T-helper 2 cell treated with Interferon-gamma antibody and Interleukin-4, amounts not matched to agents 5 μg/mL and 100 μg/mL, for 36 hours (primary cell): ENCODE results near the gene ZNF697.

Experiments
- DNase-seq: peaks from one replicate; pipeline ENCODE4 v3.0.0; 2021; ENCODE audit warnings: low spot score
- H3K27ac Mint-ChIP-seq: one replicate; pipeline ENCODE4 v1.8.0; 2021; ENCODE audit warnings: mild to moderate bottlenecking, mixed read lengths
- H3K27me3 Mint-ChIP-seq: one replicate; pipeline ENCODE4 v1.8.0; 2021; ENCODE audit warnings: low read depth, mixed read lengths
- H3K36me3 Mint-ChIP-seq: one replicate; pipeline ENCODE4 v1.8.0; 2021; ENCODE audit warnings: low read depth, mixed read lengths
- H3K4me1 Mint-ChIP-seq: one replicate; pipeline ENCODE4 v1.8.0; 2021; ENCODE audit warnings: low read depth, mixed read lengths
- H3K4me3 Mint-ChIP-seq: one replicate; pipeline ENCODE4 v1.8.0; 2022; ENCODE audit warnings: mild to moderate bottlenecking, moderate library complexity, mixed read lengths
- H3K9me3 Mint-ChIP-seq: one replicate; pipeline ENCODE4 v1.8.0; 2021; ENCODE audit warnings: mixed read lengths

The ZNF697 gene

GRCh38 chr1:119675349-119676345, 27.6 kb upstream of the ZNF697 start:
- peak; percentile 56 for DNase-seq
- H3K27ac Mint-ChIP-seq: no peak overlapping the region
- H3K4me3 Mint-ChIP-seq: peak overlapping the region; percentile 69
- peaks cover 28% of the 10 kb centered on the region for H3K27me3 Mint-ChIP-seq
- H3K4me1 Mint-ChIP-seq: peaks cover 5% of the 10 kb centered on the region
- H3K36me3 Mint-ChIP-seq: no peaks in the 10 kb centered on the region
- H3K9me3 Mint-ChIP-seq: no peaks in the 10 kb centered on the region

- no peaks in the 10 kb centered on the region for H3K9me3 Mint-ChIP-seq
- H3K4me3 Mint-ChIP-seq: peak overlapping the region; percentile 69
- no peak overlapping the region for H3K27ac Mint-ChIP-seq
- DNase-seq: peak; percentile 37
- peaks cover 27% of the 10 kb centered on the region for H3K27me3 Mint-ChIP-seq
- H3K36me3 Mint-ChIP-seq: no peaks in the 10 kb centered on the region
- peaks cover 5% of the 10 kb centered on the region for H3K4me1 Mint-ChIP-seq
Observed at GRCh38 chr1:119674835-119675289, 26.8 kb upstream of the ZNF697 start.

- peaks cover 5% of the 10 kb centered on the region for H3K4me1 Mint-ChIP-seq
- no peak overlapping the region for H3K4me3 Mint-ChIP-seq
- no peaks in the 10 kb centered on the region for H3K36me3 Mint-ChIP-seq
- no peak for DNase-seq
- H3K27ac Mint-ChIP-seq: no peak overlapping the region
- H3K9me3 Mint-ChIP-seq: no peaks in the 10 kb centered on the region
- peaks cover 24% of the 10 kb centered on the region for H3K27me3 Mint-ChIP-seq
Observed at GRCh38 chr1:119674111-119674526, 26.1 kb upstream of the ZNF697 start.

GRCh38 chr1:119673171-119673940, 25.3 kb upstream of the ZNF697 start:
- Mint-ChIP-seq H3K36me3 (no peaks in the 10 kb centered on the region), H3K27me3 (peaks cover 24% of the 10 kb centered on the region), H3K9me3 (no peaks in the 10 kb centered on the region), H3K27ac (no peak overlapping the region), H3K4me3 (no peak overlapping the region), H3K4me1 (peaks cover 5% of the 10 kb centered on the region)
- no peak for DNase-seq

GRCh38 chr1:119670898-119671297, 22.8 kb upstream of the ZNF697 start:
- no peaks in the 10 kb centered on the region for H3K36me3 Mint-ChIP-seq
- H3K27me3 Mint-ChIP-seq: peaks cover 24% of the 10 kb centered on the region
- peaks cover 5% of the 10 kb centered on the region for H3K4me1 Mint-ChIP-seq
- H3K9me3 Mint-ChIP-seq: no peaks in the 10 kb centered on the region
- H3K4me3 Mint-ChIP-seq: no peak overlapping the region
- no peak overlapping the region for H3K27ac Mint-ChIP-seq
- DNase-seq: no peak

- H3K27ac Mint-ChIP-seq: no peak overlapping the region
- no peak for DNase-seq
- peaks cover 15% of the 10 kb centered on the region for H3K27me3 Mint-ChIP-seq
- H3K36me3 Mint-ChIP-seq: no peaks in the 10 kb centered on the region
- peaks cover 5% of the 10 kb centered on the region for H3K4me1 Mint-ChIP-seq
- no peaks in the 10 kb centered on the region for H3K9me3 Mint-ChIP-seq
- no peak overlapping the region for H3K4me3 Mint-ChIP-seq
Observed at GRCh38 chr1:119667173-119667572, 19.1 kb upstream of the ZNF697 start.

- no peak for DNase-seq
- Mint-ChIP-seq H3K36me3 (no peaks in the 10 kb centered on the region), H3K27ac (no peak overlapping the region), H3K9me3 (no peaks in the 10 kb centered on the region), H3K4me1 (peaks cover 30% of the 10 kb centered on the region), H3K27me3 (peaks cover 5% of the 10 kb centered on the region), H3K4me3 (no peak overlapping the region)
Observed at GRCh38 chr1:119664067-119664466, 16.0 kb upstream of the ZNF697 start.

GRCh38 chr1:119662034-119662437, 14.0 kb upstream of the ZNF697 start:
- H3K27me3 Mint-ChIP-seq: peaks cover 5% of the 10 kb centered on the region
- H3K4me1 Mint-ChIP-seq: peaks cover 33% of the 10 kb centered on the region
- no peaks in the 10 kb centered on the region for H3K36me3 Mint-ChIP-seq
- H3K9me3 Mint-ChIP-seq: no peaks in the 10 kb centered on the region
- DNase-seq: no peak
- peak overlapping the region; percentile 14 for H3K27ac Mint-ChIP-seq
- H3K4me3 Mint-ChIP-seq: peak overlapping the region; percentile 13

- no peaks in the 10 kb centered on the region for H3K9me3 Mint-ChIP-seq
- H3K27me3 Mint-ChIP-seq: peaks cover under 1% of the 10 kb centered on the region
- H3K27ac Mint-ChIP-seq: no peak overlapping the region
- DNase-seq: no peak
- H3K36me3 Mint-ChIP-seq: no peaks in the 10 kb centered on the region
- H3K4me3 Mint-ChIP-seq: no peak overlapping the region
- H3K4me1 Mint-ChIP-seq: peaks cover 45% of the 10 kb centered on the region
Observed at GRCh38 chr1:119660253-119661083, 12.4 kb upstream of the ZNF697 start.

- no peak for DNase-seq
- Mint-ChIP-seq H3K27ac (no peak overlapping the region), H3K4me3 (no peak overlapping the region), H3K9me3 (no peaks in the 10 kb centered on the region), H3K4me1 (peaks cover 49% of the 10 kb centered on the region), H3K27me3 (no peaks in the 10 kb centered on the region), H3K36me3 (no peaks in the 10 kb centered on the region)
Observed at GRCh38 chr1:119659628-119660027, 11.6 kb upstream of the ZNF697 start.

GRCh38 chr1:119656410-119656955, 8.4 kb upstream of the ZNF697 start:
- DNase-seq: peak; percentile 61
- Mint-ChIP-seq H3K4me1 (peaks cover 41% of the 10 kb centered on the region), H3K27me3 (peaks cover 8% of the 10 kb centered on the region), H3K9me3 (no peaks in the 10 kb centered on the region), H3K4me3 (peak overlapping the region; percentile 22), H3K27ac (peak overlapping the region; percentile 39), H3K36me3 (no peaks in the 10 kb centered on the region)

GRCh38 chr1:119655154-119655553, 7.1 kb upstream of the ZNF697 start:
- Mint-ChIP-seq H3K36me3 (no peaks in the 10 kb centered on the region), H3K27ac (no peak overlapping the region), H3K4me3 (no peak overlapping the region), H3K27me3 (peaks cover 19% of the 10 kb centered on the region), H3K4me1 (peaks cover 30% of the 10 kb centered on the region), H3K9me3 (no peaks in the 10 kb centered on the region)
- DNase-seq: no peak

- H3K27ac Mint-ChIP-seq: no peak overlapping the region
- peaks cover 24% of the 10 kb centered on the region for H3K4me1 Mint-ChIP-seq
- H3K36me3 Mint-ChIP-seq: no peaks in the 10 kb centered on the region
- no peaks in the 10 kb centered on the region for H3K9me3 Mint-ChIP-seq
- DNase-seq: no peak
- H3K27me3 Mint-ChIP-seq: peaks cover 25% of the 10 kb centered on the region
- H3K4me3 Mint-ChIP-seq: no peak overlapping the region
Observed at GRCh38 chr1:119653839-119654170, 5.7 kb upstream of the ZNF697 start.
